GM19351 (cell line): ENCODE data around the gene ECHS1.
"Not testable (repeated sequence)": the region's sequence is repeated elsewhere in the genome, so short reads cannot be mapped to it uniquely, and the experiment has no call there.

Source experiments
- ATAC-seq: cut with Tn5 transposase; IDR thresholded peaks from one replicate; pipeline ENCODE4 v1.9.1; 2021; ENCODE audit warnings: mild to moderate bottlenecking, moderate library complexity; ENCODE audit not compliant: unreplicated experiment

Gene ECHS1

DNA sequence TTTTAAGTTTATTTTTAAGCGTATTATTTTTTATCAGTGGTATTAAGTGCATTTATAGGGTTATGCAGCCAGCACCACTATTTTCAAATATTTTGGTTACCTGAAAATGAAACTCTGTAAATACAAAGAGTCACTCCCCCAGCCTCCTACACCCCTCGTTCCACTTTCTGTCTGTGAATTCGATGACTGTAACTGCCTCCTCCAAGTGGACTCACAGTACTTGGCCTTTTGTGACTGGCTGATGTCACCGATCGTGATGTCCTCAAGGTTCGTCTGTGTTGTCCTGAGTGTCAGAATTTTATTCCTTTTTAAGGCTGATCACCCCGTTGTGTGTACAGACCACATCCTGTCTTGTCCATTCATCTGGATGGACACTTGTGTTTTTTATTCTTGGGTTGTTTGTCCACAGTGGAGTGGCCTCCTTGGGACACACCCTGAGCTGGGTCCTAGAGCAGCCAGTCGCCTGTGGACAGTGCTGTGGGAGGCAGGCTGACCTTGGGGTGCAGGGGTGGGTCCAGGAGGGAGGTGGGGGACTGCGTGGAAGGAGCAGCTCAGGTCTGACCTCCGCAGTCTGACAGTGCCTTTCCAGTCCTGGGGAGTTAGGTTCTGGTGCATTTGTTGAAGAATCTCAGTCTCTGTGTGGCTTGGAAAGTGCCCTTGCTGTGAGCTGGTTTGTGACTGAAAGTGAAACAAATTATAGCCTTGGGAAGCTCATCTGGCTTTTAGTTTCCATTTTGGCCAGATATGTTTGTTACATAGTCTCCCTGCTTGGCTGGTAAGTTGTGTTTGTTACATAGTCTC is 27.7 kb upstream of the ECHS1 start:
- ATAC-seq: peak; percentile 84

DNA sequence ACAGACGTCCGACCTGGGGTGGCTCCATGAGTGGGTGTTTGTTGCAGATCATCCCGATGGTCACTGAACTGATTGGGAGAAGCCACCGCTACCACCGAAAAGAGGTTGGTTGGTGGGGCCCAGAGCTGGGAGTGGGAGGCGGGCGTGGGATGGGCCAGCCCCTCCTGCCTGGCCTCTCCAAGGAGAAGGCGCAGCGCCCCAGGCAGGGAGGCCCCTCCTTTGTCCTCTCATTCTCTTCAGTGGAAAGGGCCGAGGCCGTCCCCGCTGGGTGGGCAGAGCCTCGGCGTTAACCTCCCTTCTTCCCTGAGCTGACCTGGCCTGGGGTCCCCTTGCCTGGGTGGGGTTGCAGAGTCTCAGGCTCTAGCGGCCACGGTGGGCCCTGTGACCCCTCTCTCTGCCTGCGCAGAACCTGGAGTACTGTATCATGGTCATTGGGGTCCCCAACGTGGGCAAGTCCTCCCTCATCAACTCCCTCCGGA is 26.0 kb upstream of the ECHS1 start:
- no peak for ATAC-seq

DNA sequence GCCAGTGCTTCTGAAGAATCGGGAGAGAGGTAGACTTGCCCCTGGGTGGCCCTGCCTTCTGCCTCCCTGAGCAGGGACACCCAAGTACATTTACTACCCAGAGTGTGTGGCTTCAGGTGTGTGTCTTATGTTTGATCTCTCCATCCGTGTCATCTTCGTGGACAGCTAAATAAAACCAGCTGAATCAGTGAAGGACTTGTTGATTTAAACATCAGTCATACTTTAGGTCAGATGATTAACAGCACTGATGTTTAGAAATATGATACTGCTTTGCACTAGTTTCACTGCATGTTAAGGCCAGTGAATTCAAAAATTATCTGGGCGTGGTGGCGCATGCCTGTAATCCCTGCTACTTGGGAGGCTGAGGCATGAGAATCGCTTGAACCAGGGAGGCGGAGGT is 24.8 kb upstream of the ECHS1 start:
- ATAC-seq: no peak

DNA sequence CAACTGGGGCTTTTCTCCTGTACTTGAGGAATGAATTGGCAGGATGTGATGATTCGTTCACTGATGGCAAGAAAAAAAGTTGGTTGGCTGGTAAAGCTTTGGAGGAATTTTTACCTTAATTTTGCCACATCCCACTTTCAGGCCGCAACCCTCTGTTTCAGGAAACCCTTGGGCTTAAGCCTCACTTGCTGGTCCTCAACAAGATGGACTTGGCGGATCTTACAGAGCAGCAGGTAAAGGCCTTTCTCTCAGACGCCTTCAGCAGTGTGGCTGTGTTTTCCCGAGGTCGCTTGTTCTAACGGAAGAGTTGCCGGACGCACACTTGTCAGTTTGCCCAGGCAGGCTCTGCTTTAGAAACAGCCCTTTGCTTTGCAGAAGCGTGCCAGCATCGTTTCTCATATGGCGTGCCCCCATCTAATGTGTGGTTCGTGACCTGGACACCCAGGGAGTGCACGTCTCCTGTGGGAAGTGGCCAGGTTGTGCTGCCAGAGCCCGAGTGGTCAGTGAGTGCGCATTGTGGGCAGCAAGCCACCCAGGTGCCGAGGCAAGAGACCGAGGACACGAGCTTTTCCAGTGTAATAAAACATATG is 23.0 kb upstream of the ECHS1 start:
- no peak for ATAC-seq

DNA sequence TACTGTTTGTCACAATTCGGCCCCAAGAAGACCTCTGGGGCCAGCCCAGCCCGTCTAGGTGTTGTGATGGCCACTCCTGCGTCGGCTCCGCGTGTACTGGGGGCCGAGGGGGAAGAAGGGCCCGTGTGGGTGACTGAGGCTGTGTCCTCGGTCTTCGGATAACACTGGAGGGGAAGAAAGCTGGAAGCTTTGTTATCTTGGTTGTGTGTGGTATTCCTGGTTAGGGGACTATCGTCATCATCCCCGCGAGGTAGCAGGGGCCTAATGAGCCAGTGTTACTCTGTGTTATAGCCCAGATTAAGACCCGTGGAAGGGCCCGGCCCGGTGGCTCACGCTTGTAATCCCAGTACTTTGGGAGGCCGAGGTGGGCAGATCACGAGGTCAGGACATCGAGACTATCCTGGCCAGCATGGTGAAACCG is 21.7 kb upstream of the ECHS1 start:
- no peak for ATAC-seq

DNA sequence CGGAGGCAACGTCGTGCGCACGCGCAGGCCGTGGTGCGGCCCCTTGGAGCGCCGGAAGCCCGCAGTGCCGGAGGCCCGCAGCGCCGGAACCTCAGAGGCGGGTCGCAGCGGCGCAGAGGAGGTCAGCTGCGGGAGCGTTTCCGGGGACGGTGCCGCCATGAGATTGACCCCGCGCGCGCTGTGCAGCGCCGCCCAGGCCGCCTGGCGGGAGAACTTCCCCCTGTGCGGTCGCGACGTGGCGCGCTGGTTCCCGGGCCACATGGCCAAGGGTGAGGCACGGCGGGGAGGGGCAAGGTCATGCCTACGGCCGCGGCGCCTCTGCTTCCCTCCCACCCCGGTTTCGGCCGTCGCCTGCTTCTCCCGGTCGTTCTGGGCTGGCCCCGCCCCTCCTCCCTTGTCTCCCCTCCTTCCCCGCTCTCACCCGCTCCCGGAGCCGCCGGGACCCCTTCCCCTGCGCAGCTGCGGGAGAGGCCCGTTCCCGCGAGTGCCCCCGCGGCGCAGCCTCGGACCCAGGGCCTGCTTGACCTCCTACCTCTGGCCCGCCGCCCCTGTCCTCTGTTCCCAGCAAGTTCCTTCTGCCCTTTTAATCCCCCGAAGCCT is 21.0 kb upstream of the ECHS1 start, which contains the start of gene MTG1:
Gene MTG1, plus strand, starts transcription at position 94 of the 600 bp plus-strand sequence. Its CDS starts 64 bp downstream, at position 158.
- peak; percentile 58 for ATAC-seq

DNA sequence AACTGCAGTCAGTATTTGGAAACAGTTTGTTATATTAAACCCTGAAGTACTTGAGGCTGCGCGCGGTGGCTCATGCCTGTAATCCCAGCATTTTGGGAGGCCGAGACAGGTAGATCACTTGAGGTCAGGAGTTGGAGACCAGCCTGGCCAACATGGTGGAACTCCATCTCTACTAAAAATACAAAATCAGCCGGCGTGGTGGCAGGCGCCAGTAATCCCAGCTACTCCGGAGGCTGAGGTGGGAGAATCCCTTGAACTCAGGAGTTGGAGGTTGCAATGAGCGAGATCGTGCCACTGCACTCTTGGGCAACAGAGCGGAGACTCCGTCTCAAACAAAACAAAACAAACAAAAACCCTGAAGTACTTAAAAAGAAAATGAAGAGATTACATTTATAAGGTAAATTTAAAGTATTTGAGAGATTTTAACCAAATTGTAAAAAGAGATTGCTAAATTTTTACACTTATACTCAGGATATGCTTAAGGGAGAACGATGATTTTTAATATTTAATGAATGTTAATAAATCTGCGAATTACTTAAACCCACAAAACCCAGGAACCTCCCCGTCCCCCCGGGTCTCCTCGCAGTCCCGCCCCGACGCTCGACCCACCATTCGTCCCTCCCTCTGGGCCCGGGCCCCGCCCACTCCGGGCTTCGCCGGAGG is 20.4 kb upstream of the ECHS1 start:
- no peak for ATAC-seq

DNA sequence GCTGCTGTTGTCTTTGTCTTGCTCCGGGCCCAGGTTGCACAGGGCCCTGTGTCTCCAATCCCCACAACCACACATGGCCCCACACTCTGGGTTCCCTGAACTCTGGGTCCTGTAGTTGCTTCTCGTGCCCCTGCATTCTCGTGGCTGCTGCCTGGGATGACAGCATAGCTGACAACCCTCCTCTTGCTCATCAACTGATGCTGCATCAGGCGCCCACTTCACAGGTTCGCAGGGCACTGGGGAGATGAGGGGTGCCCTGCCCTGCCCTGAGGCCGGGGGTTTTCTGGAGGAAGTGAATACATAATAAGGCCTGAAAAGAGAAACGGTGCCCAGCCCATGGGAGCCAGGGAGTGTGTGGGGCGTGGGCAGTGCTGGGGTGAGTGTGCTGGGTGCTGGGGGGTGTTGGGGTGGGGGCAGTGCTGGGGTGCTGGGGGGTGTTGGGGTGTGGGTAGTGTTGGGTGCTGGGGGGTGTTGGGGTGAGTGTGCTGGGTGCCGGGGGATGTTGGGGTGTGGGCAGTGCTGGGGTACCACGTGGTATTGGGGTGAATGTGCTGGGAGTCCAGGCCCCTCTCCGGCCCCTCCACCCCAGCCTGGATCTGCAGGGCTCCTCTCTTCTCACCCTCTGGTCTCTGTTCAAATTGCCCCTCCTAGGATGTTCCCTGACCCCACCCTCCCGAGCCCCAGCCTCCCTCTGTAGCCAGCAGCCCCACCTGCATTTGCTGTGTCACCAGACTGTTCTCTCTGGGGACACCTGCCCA is 18.8 kb upstream of the ECHS1 start:
- ATAC-seq: no peak

DNA sequence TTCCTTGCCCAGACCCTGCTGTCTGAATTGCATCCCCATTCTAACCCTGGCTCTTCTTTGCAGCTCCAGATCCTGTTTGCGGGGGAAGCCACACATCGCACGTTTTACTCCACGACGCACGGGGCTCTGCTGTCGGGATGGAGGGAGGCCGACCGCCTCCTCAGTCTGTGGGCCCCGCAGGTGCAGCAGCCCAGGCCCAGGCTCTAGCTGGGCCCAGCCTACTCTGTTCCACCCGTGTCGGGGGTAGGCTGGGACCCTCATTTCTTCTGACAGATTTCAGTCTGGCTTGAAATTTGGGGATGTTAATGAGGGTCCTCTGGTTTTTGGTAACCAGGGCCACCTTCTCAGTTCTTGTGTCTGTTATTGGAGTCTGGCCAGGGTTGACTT is 18.1 kb upstream of the ECHS1 start:
- ATAC-seq: no peak

DNA sequence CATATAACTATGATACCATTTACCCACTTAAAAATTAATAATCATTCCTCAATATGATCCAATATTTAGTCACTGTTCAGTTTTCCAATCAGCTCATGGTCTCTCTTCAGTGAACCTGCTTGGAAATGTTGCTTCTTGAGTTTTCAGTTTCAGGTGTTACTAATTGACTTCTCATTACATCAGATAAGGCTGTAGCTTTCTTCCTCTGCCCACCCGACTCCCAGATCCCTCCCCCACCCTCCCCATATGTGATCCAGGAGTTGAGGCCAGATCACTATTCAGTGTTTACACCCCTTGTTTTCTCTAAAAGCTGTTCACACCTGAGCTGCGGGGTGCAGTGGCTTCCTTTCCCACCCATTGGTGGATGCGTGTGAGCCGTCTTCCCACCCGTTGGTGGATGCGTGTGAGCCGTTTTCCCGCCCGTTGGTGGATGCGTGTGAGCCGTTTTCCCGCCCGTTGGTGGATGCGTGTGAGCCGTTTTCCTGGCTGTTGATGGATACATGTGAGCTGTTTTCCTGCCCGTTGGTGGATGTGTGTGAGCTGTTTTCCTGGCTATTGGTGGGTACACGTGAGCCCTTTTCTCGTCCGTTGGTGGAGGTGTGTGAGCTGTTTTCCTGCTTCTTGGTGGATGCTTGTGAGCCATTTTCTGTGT is 17.6 kb upstream of the ECHS1 start:
- no peak for ATAC-seq

DNA sequence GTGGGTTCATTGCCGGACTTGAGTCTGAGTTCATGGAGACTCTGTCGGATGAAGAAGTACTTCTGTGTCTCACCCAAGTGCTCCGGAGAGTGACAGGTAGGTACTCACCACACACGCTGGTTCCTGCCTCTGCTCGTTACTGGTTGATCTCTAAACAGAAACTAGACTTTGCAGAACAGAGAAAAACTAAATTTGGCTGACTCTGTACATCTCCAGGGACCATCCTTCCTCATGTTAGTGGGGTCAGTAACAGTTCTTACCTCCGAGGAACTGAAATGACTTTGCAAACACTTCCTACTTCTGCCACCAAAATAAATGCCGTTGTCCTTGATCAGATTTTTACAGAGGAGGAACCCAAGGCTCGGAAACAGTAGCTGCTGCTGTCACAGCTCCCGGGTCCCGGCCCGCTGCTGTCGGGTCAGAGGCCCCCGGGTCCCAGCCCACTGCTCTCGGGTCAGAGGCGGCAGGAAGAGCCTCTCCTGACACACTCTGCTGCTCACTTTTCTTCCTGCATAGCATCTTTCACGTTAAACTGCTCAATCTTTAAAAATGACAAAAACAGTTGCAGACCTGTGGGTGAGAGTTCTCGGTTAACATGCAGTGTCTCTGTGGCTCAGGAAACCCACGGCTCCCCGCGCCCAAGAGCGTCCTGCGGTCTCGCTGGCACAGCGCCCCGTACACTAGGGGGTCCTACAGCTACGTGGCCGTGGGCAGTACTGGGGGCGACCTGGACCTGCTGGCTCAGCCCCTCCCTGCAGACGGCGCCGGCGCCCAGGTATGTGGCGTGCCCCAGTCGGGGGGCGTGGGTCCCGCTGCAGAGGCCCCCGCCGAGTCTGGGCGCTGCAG is 16.0 kb upstream of the ECHS1 start:
- ATAC-seq: peak; percentile 83

DNA sequence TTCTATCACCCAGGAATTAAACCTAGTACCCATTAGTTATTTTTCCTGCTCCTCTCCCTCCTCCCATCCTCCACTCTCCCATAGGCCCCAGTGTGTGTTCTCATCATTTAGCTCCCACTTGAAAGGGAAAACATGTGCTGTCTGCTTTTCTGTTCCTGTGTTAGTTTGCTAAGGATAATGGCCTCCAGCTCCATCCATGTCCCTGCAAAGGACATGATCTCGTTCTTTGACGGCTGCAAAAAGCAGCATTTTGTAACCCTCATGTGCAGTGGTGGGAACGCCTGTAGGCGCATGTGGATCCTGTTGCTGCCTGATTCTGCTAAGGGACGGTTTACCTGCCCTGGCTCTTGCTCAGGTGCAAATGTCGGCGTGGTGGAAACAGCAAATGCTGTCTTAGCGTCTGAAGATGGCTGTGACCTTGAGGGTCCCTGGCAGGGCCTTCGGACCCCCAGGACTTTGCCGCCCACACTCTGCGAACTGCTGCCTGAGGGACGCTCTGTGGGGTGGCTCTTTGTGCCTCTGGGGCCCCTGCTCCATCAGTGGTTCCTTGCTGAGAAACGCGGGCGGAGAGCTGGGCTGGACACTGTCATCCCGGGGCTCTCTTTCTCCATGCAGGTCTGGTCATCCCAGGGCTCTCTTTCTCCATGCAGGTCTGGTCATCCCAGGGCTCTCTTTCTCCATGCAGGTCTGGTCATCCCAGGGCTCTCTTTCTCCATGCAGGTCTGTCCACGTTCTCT is 15.2 kb upstream of the ECHS1 start:
- ATAC-seq: no peak

DNA sequence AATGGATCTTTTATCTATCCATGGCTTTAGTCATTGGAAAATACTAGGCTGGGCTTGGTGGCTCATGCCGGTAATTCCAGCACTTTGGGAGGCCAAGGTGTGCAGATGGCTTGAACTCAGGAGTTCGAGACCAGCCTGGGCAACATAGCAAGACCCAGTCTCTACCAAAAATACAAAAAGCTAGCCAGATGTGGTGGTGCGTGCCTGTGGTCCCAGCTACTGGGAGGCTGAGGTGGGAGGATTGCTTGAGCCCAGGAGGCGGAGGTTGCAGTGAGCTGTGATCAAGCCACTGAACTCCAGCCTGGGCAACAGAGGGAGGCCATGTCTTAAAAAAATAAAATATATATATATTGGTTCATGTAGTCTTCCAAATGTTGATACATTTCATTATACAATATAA is 13.8 kb upstream of the ECHS1 start:
- not testable (repeated sequence) for ATAC-seq

DNA sequence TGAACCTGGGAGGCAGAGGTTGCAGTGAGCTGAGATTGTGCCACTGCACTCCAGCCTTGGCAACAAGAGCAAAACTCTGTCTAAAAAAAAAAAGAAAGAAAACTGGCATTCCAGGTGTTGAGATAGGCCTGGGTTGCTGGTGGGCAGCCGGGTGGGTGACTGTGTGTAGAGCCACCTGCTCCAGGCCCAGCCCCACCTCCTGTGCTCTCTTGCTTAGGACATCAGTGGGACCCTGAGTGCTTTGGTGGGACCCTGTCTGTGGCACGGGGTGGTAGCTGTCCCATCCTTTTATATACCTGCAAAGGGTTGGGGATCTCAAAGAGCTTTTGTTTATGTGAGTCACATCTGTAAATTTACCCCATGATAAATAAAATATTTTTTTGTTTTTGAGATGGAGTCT is 12.1 kb upstream of the ECHS1 start:
- ATAC-seq: no peak

DNA sequence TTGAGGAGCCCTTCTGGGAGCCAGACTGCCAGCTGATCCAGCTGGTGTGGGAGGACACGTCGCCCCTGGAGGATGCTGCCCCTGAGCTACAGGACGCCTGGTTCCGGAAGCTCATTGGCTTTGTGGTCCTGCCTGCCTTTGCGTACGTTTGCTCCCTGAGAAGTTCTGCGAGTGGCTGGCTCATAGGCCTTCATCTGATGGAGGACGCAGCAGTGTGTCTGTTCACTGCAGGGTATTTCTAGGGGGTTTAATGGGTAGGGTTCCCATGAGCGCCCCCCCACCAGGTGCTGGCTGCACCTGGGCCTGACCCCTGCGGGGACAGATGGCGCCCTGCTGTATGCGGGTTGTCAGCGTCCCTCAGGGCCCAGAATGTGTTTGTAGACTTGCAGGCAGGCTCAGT is 10.9 kb upstream of the ECHS1 start:
- no peak for ATAC-seq

DNA sequence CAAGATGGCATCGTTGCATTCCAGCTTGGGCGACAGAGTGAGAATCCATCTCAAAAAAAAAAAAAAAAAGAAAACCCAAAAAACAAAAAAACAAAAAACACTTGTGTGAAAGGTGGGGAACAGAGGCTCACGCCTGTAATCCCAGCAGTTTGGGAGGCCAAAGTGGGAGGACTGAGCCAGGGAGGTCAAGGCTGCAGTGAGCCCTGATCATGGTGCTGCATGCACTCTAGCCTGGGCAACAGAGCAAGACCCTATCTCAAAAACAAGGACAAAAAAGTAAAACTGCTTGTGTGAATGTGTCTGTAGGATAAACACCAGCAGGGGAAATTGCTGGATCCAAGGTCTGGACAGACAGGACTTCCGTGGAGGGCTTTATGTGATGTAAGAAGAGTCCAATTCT is 10.4 kb upstream of the ECHS1 start:
- no peak for ATAC-seq

DNA sequence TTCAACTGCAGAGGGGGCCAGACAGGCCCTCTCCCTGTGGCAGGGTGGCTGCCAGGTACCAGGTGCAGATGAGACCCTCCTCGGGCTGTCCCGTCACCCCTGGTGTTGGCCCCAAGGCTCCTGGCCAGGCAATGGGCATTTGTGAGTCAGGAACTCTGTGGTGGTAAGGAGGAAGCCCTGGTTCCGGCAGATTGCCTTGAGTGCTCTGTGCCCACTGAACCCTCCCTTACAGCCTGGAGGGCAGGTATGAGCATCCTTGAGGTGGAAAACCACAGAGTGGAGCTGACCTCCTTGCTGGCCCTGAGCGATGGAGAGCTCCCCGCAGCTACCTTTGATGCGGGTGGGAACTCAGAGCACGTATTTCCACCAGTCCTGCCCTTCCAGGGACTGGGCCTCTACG is 7.9 kb upstream of the ECHS1 start:
- no peak for ATAC-seq

DNA sequence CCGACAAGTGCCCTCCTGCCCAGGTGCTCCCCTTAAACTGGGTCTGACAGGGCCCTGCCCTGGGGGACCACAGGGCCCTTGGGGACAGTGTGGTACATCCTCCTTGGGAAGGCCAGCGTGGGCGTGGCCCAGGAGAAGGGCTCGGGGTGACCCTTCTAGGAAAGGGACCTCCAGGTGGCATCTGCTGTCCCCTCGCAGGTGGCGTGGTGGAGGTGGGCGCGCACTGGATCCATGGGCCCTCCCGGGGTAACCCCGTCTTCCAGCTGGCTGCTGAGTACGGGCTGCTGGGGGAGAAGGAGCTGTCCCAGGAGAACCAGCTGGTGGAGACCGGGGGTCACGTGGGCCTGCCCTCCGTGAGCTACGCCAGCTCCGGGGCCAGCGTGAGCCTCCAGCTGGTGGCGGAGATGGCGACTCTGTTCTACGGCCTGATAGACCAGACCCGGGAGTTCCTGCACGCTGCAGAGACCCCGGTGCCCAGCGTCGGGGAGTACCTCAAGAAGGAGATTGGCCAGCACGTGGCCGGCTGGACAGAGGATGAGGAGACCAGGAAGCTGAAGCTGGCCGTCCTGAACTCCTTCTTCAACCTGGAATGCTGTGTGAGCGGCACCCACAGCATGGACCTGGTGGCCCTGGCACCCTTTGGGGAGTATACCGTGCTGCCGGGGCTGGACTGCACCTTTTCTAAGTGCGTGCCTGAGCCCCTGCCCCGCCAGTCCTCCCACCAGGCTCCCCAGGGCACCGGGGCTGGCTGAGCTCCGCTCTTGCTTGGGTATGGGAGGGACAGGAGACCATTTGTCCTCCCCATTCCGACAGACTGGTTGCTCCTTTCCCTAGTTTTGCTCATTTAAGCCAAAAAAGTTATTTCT is 6.9 kb upstream of the ECHS1 start:
- no peak for ATAC-seq
